ENCODE measurements around the gene TCERG1L. TPM values are rescaled to one million over a fixed set of nuclear protein-coding genes. Genes with fewer than 3 reads are reported as not detected.

Gene TCERG1L
- total RNA-seq, 2 donors from 2014 or later: not detected

DNA sequence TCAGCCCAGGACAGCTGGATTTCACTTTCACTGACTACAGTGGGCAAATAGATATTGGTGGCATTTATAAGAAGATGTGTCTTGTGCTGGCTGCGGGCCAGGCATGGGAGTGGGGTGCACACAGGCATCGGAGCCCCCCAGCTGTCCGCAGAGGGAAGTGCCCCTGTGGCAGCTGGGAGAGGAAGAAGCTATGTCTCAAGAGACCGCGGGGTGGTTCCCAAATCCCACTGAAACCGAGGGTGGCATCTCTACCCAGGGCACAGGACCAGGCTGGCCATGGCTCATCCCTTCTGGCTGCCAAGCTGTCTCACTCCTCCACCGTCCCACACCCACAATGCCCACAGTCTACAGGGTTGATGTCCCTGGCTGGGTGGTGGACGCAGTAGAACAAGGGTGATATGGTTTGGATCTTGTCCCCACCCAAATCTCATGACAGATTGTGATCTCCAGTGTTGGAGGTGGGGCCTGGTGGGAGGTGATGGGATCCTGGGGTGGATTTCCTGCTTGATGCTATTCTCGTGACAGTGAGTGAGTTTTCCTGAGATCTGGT lies 94.8 kb downstream of the TCERG1L start:
- DNase-seq (peak; percentile 1), ATAC-seq (no peak)
- intact Hi-C loops (cut with DNase I): no loop called here

DNA sequence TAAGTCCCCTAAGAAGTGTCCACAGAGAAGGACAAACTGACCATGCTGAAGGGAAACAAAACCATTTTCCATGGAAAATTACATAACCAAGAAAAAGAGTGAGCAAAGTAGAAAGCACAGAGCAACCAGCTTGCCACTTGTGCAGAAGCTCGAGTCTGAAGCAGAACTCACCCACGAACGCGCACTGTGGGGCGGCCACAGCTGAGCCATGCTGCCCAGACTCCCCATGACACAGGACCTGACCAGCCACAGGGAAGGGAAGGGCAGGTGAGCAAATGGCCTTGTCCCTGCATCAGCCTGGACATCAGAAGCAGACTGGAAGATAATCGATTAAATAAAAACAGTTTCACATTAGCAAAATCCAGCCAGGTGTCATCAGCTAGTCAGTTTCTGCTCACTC lies 95.7 kb downstream of the TCERG1L start:
- ATAC-seq (no peak), DNase-seq (no peak)
- intact Hi-C loops (cut with DNase I): no loop called here

DNA sequence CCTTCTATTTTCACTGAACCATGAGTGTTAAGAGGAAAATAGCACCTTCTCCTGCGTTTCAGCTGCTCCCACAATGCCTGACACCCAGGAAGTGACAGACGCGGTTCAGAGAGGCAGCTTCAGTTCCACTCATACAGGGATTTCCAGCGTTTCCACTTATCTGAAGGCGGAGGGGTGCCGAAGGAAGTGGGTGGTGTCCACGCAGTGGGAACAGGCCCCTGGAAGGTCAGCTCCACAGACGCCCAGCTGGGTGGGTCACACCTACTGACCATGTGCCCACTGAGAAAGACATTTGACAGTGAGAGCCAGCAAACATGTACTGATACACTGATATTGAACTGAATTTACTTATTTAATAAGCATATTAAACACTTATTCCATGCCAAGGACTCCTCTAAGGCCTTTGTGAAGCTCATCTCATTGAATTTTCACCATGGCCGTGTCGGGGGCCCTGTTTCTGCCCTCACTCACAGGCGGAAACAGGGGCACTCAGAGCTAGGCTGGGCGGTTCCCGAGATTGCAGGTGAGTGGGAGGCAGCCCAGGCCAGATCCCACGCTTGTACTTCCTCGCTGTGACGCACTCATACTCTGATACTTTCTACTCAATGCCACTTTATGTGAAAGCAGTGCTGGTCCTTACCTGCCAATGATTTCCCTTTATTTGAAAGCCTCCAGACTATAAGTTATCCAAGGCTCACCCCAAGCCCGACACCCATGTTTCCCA lies 96.8 kb downstream of the TCERG1L start:
- DNase-seq (peak; percentile 19), ATAC-seq (no peak)
- intact Hi-C loops (cut with DNase I): no loop called here

DNA sequence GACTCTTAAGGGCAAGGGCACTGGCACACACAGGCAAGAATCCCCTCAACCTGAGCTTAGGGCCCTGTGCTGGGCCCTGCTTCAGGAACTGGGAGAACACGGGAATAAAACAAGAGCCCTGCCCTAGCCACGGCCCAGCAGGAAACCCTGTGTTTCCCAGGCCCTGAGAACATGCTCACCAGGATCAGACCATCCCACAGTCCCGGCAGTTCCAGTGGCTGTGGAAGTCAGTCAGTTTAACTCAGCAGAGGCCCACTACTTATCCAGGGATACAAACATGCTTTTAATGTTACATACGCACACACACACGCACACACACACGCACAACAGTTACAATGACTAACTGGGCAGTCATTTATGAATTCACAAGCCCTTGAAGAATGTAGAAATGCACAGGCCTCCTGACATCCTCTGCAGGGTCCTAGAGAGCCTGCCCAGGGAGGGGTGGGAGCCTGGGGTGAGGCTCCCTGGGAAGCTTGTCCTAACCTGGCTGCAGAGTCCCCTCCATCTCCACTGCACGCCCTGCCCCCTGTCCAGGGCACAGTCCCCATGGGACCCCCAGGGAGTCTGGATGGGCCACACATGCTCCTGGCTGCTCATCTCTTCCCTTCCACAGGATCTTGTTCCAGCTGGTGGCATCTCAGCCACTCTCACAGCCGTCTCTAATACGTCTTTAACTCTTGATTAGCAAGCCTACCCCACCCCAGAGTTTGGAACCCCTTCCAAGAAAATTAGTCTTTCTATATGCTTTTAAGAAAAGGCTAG lies 97.6 kb downstream of the TCERG1L start:
- DNase-seq (peak; percentile 2), ATAC-seq (no peak)
- intact Hi-C loops (cut with DNase I): no loop called here

DNA sequence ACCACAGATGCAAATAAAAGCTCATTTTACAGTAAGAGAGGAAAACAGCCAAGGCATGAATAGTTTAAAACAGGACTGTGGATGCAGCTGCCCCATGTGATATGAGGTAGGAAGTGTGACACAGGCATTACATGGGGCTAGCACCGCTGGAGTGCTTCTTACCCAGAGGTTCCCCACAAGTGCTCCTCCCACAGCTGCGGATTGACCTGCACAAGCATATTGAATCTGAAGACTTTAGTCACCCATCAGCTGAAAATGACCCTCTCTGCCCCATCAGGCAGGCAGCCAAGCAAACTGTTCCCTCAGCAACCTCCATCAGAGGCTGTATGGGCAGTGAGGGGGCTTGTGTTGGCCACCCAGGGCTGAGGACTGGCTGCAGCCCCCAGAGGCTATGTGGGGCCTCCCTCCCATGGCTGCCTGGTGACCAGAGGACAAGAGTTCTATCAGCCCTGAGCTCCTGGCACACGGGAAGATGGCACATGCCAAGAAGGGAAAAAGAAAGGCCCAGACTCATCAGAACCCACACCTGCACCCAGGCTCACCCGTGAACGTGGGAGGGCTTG lies 98.7 kb downstream of the TCERG1L start:
- intact Hi-C loops (cut with DNase I): no loop called here
- DNase-seq: no peak

DNA sequence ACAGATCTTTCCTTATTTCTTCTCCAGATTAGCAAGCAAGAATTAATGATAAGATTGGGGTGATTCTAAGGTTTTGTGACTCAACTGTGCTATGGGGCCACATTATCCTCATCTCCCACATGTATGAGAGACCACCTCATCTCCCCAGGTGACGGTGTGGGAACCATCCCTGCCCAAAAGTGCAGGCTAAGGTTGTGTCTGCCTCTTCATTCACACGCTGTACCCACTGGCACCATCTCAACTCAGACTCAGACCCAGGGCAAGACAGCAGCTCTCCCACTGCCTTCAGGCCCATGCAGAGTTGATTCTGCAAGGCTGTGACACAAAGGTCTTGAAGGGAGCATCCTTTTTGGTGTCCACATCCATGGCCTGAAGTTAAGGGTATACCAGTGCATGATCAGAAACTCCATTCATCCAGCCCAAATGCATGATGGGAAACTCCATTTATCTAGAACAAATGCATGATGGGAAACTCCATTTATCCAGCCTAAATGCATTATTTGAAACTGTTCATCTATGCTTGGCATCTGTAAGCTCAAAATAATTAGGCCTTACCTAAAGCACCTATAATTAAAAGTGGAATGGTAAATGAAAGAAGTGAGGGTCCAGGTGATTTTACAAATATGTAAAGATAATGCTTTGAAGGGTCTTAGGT lies 99.4 kb downstream of the TCERG1L start:
- ATAC-seq: no peak
- intact Hi-C loops (cut with DNase I): no loop called here
- DNase-seq: peak; percentile 10

More for the DNA sequence above, 98.7 kb downstream of the TCERG1L start:
- no peak for ATAC-seq

DNA sequence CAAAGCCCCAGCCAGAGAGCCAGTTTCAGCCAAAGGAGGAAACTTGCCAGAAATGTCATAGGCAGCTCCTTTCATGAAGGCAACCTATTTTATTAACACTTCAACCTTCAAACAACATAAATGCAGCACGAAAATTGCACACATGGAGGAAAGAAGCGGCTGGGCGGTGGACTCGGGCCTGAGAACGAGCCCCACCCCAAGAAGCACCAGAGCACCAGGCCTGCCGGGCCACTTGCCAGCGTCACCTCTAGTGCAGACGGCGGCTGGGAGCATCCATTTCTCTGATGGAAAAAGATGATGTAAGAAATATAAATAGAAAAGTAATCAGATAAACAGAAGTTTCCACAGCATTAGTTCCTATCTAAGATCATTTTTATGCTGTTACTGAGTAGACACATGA lies 100.0 kb downstream of the TCERG1L start:
- ATAC-seq: no peak
- DNase-seq: peak; percentile 22
- intact Hi-C loops (cut with DNase I): no loop called here

DNA sequence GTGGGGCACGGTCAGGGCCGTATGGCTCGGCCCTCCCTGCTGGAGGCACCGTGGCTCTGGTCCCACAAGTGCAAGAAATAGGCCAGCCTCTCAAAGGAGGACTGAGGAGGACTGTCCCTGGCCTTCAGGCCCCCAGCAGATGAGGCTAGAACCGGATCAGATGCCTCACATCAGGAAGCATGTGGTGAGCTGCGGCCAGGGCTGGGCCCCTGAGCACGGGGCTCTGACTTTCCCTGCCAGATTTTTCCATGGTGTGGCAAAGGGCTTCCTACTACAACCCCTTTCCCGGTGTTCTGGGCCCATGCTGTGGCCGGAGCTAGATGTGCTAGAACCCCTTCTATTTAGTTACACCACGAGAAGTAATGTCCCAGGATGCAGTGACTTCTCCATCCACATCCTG lies 100.4 kb downstream of the TCERG1L start:
- DNase-seq (peak; percentile 6), ATAC-seq (no peak)
- intact Hi-C loops (cut with DNase I): no loop called here

DNA sequence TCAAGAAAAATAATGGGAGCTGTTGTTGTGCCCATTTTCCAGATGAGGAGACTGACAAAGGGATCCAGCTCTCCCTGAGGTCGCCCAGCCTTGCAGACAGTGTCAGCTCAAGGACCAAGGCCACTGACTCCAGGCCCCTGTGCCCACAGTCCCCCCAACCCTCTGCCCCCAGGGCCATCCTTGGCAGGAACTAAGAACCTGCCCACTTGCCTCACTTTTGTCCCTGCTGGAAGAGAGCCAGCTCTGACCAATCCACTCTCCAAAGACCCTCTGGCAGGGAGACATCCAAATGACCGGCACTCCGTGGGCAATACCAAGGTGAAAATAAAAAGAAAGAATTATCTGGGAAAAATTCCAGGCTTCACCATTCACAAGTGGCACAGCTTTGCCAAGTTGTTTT lies 101.3 kb downstream of the TCERG1L start:
- intact Hi-C loops (cut with DNase I): no loop called here
- peak; percentile 16 for DNase-seq
- ATAC-seq: no peak

DNA sequence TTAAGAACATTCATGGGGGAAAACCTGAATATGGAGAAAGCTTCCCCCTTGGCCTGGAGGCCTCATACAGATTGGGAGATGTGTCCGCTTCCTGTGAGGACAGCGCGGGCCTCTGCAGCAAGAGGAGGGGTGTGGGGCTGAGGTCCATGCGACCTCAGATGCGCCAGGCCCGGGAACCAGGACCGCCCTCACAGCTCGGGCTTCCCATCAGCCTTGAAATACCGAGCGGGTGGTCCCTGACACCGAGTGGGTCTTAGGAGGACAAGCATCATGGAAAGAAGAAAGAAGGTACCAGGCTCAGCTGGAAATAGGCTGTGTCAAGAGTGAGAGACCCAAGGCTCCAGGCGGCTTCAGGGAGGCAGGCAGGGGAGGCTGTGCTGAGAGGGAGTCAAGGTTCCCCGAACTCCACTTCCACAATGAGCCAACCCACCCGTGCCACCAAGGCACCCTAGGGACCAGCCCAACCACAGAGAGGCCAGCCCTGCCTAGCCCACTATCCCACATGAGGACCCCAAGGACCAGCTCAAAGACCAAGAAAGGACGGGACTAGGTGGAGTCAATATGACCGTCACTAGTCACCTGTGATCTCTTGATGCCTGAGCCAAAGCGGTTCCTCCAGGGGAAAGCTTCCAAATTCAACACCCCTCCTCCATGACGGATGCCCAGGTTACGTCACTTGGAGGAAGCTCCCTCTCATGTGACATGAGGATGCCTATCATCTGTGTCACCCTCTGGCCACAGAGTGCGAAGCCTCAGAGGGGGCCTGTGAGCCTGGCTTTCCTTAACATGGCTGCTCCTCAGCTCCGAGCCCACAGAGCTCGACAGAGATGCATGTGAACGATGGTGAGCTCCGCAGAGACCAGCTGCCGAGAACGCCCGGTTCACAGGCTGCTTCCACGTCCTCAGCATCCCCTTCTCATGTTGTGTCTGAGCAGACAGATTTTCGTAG lies 103.7 kb downstream of the TCERG1L start:
- intact Hi-C loops (cut with DNase I): no loop called here
- ATAC-seq (no peak), DNase-seq (no peak)

DNA sequence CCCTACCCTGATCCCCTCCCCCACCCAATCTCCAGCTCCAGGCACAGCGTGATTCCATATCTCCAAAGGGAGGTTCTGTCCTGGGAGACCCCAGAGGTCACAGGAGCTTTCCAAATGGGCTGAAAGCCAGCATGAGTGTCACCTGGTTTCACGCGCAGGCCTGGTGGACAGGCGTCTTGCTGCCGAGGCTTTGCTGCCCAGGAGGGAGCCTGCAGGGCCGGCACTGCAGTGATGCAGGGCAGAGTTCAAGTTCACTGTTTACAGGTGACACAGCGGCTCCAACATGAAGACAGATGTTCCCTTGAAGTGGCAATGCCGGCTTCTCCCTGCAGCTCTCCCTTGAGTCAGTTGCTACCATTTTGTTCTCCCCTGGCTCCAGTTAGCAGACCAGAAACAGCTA lies 104.3 kb downstream of the TCERG1L start:
- intact Hi-C loops (cut with DNase I): no loop called here
- DNase-seq: no peak
- ATAC-seq: no peak

DNA sequence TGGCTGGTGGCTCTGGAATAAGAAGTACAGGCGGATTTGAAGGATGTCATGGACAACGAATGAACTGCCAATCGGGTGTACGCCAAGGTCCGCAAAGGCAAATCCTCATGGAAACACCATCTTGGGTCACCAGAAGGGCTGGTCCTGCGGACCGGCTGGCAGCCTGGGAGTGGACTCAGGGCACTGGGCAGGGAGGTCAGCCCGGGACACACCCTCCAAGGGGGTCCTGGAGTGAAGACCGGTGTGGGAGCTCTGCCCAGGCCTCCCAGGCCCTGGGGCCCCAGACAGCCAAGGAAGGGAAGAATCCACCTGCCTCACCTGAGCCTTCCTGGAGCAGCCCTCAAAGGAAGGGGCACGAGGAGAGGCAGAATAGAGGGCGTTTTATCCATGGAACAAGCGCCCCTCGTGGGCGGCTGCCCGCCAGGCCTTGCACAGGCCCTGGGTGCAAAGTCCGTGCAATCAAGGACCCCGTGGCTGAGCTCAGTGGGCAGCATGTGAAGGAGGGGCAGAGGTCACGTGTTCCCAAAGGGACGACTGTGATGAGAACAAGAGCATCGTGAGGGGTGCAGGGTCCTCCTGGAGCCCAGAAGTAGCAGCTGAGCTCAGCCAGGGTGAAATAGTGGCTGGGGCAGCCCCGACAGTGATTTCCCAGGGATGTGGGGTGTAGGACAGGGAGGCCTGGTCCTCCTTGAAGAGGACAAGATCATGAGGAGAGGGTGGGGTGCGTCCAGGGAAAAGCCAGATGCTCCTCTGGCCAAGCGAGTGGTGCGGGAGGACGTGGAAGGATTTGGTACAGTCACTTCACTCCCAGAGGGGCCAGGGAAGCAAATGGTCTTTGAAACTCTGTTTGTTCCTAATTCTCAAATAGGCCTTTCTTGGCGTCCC lies 105.2 kb downstream of the TCERG1L start:
- ATAC-seq: no peak
- DNase-seq: no peak
- intact Hi-C loops (cut with DNase I): no loop called here

DNA sequence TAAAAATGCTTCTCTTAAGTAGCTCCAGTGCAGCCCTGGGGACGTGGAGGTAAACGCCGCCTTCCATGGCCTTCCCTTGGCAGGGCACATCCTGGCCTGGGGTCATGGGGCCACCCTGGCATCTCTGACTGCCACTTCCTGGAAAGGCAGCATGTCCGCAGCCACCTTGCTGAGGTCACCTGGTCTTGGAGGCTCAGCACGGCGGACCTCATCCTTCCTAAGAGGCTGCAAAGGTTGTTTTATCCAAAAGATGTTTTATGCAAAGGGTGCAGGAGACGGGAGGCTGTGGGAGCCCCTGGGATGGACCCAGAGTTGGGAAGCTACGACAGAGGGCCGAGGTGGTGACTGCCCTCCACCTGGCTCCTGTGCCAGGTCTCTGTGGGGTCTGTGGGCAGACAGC lies 106.0 kb downstream of the TCERG1L start:
- intact Hi-C loops (cut with DNase I): no loop called here
- ATAC-seq (no peak), DNase-seq (peak; percentile 9)

DNA sequence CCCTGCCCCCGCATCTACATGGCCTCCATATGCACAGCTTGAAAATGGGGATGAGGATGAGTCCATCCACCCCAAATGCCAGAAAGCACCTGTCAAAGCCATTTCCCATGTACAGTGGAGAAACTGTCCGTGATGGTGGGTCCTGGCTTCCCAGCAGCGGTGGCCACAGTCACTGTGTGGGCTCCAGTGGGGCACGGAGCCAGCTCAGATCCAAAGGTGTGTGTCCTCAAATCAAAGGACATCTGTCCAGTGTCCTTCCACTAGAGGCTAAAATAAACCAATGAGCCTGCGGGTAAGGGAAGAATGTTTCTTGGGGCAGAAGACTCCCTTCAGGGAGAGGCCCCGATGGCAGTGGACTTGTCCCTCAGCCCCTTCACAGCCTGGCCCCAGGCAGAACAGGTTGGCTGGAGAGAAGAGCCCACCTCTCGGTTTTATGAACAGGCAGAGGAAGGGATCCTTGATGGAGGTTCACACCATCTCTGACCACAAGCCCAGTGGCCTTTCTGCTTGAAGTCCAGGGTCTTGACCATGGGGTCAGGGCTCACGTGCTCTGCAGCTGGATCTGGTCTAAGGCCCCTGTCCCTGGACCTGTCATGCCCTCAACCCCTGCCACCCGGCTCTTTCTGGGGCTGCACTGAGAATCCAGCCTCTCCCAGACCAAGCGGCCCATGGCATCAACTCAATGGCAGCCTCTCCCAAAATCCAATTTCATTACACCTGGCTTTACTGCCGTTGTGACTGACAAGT lies 106.9 kb downstream of the TCERG1L start:
- intact Hi-C loops (cut with DNase I): no loop called here
- DNase-seq (peak; percentile 6), ATAC-seq (no peak)

DNA sequence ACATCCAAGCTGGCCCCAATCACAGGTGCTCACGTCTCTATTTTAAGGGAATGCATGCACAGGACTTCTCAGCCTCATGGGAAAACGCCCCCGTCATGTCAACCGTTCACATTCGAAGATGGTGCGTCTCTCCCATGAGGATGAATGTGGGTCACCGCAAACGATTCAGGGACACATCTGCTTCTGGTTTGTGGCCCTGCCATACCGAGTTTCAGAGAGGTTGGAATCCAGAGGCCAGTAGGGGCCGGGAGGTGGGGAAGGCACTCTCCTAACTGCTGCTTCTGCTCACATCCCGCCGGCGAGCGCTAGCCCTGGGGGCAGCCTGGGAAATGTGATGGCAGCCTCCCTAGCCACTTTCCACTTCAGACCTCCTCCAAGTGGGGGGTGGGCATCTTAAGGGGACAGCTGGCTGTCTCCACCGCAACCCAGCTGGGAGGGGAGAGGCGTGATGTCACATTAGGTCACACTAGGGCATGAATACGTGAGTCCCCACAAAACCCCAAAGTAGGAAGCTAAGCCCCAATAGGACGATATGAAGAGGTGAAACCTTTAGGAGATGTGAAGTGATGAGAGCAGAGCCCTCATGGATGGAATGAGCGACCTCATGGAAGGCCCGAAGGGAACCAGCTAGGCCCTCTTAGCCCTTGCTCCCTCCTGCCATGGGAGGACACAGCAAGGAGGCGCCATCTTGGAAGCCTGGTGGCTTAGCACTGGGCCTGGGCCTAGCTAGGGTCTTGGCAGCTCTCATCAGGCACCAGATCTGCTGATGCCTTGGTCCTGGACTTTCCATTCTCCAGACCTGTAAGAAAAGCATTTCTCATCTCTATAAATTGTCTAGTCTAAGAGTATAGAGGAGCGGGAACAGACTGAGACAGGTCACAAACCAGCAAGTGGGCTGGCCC lies 107.8 kb downstream of the TCERG1L start:
- intact Hi-C loops (cut with DNase I): no loop called here
- peak; percentile 10 for DNase-seq
- ATAC-seq: no peak

DNA sequence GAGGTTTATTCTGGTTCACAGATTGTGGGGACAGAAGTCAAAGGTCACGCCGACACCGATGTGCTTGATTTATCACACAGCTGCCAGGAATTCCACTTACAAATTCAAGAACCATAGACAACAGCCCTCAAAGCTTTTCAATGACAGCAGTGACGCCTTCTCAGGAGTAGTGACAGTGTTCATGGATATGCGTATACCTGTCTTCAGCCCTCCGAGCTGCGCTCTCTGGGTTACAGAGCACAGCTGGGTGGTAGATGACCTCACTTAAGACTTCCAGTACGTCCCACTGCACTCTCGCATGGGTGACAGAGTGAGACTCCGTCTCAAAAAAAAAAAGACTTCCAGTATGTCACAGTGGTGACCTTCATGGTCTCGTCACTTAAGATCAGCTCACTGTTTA lies 108.5 kb downstream of the TCERG1L start:
- no peak for DNase-seq
- intact Hi-C loops (cut with DNase I): no loop called here

More for the DNA sequence above, 108.5 kb downstream of the TCERG1L start:
- no peak for ATAC-seq

Measured in left cardiac atrium (tissue), 4 donors.